ENCODE data around the gene CD24.
A peak's percentile ranks its signal among the peaks of the same experiment; 100 is the strongest.

Gene CD24

DNA sequence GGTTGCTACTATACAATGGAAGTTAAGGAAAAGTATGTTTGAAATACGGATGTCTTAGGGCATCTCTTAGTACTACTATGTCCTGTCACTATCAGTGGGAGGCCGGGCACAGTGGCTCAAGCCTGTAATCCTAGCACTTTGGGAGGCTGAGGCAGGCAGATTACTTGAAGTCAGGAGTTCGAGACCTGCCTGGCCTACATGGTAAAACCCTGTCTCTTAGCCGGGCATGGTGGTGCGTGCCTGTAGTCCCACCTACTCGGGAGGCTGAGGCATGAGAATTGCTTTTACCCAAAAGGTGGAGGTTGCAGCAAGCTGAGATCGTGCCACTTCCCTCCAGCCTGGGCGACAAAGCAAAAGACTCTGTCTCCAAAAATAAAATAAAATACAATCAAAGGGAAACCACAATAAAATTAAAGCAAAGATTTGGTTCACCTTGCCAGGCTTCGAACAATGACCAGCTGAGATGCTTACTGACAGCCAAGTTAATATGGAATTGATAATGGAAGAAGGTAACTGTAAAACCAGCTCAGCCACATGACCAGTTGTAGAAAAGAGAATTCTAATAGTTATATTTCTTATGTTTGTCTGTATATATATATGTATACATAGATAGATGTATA, 6.5 kb downstream of the CD24 start:
- DNase-seq: no peak

- DNase-seq: peak; percentile 1
These were observed 7.6 kb downstream of the CD24 start for GRCh38 chr6:106966671-106967640.

- no peak for DNase-seq
These were observed 8.3 kb downstream of the CD24 start for GRCh38 chr6:106966229-106966628.

- no peak for DNase-seq
These were observed 9.6 kb downstream of the CD24 start for GRCh38 chr6:106964954-106965353.

DNA sequence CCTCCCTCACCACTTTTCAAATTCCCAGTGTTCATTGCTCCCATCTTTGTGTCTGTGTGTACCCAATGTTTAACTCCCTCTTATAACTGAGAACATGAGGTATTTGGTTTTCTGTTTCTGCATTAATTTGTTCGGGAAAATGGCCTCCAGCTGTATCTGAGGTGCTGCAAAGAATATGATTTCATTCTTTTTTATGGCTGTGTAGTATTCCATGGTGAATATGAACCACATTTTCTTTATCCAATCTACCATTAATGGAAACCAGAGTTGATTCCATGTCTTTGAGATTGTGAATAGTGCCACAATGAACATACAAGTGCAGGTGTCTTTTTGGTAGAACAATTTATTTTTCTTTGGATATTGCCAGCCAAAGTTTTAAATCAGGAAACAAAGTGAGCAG, 10.4 kb downstream of the CD24 start:
- no peak for DNase-seq

DNA sequence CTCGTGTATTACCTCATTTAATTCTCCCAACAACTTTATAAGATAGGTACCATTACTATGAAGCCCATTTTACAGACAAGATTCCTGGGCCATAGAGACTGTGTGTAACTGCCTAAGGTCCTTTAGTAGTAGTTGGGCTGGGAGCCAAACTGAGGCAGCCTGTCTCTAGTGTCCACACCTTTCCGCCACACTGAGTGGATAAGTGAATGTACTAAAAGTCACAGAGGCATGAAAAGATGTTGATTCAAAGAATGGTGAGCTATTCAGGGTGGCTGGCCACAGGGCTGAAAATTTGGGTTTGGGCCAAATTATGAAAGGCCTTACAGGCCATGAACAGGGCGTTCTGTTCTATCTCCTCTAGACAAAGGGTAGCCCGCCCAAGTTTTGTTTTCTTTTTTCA, 11.0 kb downstream of the CD24 start:
- DNase-seq: peak; percentile 12

- no peak for DNase-seq
These were observed 12.7 kb downstream of the CD24 start for GRCh38 chr6:106961801-106962200.

DNA sequence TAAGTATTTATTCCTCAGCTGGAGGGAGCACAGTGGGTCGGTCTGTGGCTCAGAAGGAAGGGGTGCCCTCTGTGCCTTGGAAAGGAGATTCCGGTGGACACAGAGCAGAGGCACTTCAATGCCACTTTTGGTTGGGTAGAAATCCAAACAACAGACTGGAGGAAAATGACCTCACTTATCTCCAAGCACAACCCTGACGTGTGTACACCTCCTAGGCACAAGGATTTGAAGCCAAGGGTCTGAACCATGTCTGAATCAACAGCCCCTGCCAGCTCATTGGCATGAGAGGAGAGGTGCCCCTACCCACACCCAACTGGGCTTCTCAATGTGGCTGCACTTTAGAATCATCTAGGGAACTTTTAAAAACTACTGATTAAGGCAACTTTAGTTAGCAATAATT, 13.4 kb downstream of the CD24 start:
- no peak for DNase-seq

- no peak for DNase-seq
These were observed 14.5 kb downstream of the CD24 start for GRCh38 chr6:106959985-106960384.

- DNase-seq: no peak
These were observed 34.7 kb downstream of the CD24 start for GRCh38 chr6:106939848-106940247.

DNA sequence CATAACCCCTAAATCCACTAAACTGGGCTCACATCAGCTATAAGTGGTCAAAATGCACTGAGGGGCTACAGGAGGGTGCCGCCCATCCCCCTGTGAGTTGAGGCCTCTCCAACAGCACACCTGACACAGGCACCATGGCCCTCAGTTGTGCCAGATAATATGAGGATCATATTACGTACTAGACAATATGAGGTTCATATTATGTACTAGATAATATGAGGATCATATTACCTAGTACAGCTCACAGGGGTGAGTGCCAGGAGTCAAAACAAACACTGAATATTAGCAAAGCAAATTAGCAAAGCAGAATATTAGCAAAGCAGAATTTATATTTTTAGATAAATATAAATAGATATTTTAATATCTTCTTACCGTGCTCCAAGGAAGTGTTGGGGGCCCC, 35.3 kb downstream of the CD24 start:
- DNase-seq: no peak

DNA sequence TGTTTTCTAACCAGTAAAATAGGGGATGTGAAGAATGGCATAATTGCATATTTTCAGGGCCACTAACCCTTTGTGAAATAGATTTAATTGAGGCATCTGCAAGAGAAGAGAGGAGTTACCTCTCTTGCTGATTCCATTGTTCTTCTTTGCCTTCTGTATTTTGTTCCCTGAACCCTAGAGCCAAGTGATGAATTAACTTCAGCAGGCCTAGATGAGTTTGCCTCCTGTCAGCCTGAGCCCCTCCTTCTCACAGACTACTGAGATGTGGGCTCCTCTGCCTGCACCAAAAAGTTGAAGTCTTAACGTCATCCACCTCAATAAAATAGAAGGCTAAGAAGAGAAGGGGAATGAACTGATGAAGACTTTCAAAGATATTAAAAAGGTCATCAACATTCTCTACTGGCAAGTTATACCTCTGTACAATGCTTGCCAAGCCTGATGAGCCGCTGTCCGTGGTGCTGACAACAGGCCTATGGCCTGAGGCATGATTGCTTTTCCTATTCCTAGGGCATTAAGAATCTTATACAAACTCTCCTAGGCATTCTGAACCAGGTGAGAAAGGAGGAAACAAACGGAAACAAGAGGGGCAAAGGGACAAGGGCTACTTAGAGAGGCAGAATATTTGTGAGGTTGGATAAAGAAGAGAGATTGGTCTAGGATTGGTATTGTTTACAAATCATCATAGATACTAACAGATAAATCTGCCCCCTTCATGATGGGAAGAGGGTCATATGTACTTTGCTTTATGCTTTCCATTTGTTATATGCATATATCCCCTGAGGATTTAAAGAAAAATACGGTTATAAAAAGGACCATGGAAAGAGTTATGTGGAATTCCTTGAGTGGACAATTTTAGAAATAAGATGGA, 46.8 kb downstream of the CD24 start:
- DNase-seq: peak; percentile 49

GRCh38 chr6:106925948-106926347, 48.6 kb downstream of the CD24 start:
- no peak for DNase-seq

DNA sequence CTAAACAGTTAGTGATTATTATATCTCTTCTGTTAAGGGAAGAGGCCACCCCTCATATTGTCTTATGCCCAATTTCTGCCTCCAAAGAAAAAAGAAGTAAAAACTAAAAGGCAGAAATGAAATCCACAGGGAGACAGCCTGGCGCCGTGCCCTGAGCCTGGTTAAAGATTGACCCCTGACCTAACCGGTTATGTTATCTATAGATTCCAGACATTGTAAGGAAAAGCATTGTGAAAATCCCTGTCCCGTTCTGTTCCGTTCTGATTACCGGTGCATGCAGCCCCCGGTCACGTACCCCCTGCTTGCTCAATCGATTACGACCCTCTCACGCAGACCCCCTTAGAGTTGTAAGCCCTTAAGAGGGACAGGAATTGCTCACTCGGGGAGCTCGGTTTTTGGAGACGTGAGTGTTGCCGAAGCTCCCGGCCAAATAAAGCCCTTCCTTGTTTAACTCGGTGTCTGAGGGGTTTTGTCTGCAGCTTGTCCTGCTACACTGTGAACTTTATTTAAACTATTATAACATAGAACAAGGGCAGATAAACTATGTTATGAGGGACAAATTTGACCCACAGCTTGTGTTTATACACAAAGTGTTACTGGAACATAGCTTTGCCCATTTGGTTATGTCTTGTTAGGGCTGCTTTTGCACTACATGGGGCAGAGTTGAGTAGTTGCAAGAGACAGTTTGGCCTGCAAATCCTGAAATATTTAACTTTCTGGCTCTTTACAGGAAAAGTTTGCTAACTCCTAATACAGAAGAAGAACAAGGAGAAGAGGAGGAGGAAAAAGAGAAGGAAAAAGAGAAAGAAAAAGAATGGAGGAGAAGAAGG, 49.6 kb downstream of the CD24 start:
- DNase-seq: no peak

- DNase-seq: no peak
These were observed 51.9 kb downstream of the CD24 start for GRCh38 chr6:106922626-106923025.
